Stimulated activated CD4-positive, alpha-beta T cell treated with anti-CD3 and anti-CD28 coated beads, Interleukin-4, amount 100 ng/mL, for 1 hour (primary cell): ENCODE results near the gene KIF20B.

Experiments used
- DNase-seq: peaks from one replicate; pipeline ENCODE4 v3.0.0-alpha.2; 2020

KIF20B gene

DNA sequence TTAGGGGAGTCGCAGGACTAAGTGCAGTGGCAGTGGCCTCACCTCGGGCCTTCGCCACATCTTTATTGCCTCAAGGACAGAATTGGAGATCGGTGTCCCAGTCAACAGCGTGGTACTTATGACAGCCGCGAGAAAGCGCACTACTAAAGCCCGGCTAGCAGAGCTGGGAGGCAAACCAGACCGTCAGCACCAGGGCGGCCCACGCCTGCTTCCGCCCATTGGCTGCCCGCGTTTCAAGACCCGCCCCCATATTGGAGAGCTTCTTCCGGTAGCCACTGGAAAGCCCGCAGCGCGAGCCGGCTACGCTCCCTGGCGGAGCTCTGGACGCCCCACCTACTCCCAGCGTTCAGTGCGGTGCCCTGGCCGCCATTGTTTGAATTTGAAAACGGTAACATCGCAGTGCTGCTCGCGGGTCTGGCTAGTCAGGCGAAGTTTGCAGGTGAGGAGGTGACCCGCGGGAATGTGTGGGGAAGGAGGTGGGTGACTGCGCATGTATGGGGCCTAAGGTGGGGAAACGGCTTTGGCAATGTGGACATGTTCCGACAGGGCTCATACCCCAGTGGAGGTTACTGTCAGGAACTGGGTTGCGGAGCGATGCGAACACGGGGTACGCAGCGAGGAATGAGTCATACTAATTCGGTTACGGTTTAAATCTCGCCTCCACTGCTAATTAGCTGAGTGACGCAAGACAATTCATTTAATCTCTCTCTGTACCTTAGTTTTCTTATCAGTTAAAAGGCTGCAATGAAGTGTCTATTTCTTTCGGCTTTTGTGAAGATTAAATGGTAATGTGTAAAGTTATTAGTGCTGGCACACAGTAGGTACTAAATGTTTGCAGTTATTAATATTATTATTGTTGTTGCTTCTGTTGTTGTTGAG, at the start of gene KIF20B:
KIF20B (plus strand) TSS at position 349 of the 879 bp plus-strand sequence. CDS start 3,705 bp downstream, outside the sequence.
- DNase-seq, result peak; percentile 94

DNA sequence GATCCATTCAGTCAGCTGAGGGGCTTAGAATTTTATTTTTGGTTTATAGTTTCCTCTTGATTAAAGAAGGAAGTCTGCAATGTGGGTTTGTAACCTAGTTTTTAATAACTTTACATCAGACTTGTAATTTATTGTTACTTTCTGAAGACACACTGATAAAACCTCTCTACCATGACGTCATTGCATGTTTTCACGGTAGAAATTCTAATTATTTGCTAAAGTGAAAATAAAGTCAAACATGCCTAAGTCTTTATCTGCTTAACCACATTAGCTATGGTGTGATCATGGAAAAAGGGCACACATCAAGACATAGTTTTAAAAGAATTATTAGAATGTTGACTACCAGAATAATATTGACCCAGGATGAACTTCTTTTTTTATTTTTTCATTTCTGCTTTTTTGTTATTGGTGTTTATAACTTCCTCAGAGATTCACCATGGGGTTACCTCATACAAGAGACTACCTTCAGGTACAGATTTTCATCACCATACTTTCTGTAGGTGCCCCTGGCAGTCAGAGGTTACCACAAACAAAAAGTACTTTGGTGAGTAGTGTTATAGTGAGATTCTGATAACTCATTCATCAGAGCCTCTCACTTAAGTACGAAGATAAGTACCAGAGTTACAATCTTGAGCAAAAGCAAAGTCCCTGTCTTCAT, 49.3 kb upstream of the KIF20B start:
- DNase-seq, result no peak

DNA sequence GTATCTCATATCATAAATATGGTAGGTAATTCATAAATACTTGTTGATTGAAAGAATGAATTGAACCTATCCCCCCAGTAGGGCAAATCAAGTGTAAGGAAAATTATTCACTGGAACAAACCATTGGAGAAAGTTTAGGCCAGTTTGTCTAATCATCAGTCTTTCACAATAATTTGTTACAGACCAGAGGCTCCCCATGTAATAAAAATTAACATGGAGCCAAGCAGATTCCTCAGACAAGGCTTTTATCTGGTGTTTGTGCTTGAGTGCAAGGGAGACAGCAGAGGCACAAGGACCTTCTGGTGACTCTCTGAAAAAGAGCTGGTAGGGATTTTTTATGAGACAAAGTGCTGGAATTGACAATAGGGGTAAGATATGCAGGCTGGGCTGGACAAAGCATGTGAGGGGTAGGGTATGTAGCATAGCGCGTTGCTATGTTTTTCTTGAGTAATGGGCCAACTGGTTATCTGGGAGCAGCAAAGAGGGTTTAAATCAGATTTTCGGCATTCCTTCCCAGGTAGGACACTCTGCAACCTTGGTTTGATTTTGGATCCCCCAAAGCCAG, 48.5 kb upstream of the KIF20B start:
- no peak for DNase-seq

DNA sequence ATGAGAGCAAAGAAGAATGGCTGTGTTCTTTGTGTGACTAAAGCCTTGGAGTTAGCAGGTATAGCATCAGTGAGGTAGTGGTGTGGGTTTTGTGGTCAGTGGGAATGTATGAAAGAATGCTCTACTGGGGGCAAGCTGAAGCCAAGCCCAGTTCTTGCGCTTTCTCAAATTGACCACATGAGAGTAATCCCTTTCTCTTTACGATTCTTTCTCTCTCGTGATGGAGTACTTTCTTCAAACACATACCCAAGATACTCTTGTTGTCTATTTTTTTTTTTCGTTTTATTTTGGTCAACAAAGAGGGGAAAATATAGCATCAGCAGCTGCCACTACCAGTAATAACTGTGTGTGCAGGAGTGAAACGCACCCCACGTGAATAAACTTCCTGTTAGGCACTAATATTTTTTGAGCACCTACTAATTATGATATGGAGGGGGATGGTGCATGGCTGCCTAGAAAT, 48.0 kb upstream of the KIF20B start:
- DNase-seq, result no peak

GRCh38 chr10:89655722-89656121, 45.7 kb upstream of the KIF20B start:
- no peak for DNase-seq

GRCh38 chr10:89657302-89657701, 44.1 kb upstream of the KIF20B start:
- no peak for DNase-seq

GRCh38 chr10:89659143-89660131, 42.0 kb upstream of the KIF20B start:
- no peak for DNase-seq

DNA sequence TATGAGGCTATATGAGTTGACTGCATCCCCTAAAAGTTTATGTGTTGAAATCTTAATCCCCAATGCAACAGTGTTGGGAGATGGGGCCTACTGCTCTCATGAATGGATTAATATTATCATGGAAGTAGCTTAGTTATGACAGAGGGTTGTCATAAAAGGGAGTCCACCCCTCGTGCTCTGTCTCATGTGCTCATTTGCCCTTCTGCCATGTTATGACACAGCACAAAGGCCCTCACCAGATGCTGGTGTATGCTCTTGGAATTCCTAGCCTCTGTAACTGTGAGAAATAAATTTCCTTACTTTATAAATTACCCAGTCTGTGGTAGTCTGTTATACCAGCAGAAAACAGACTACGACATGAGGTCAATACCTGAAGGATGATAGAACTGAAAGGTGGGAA, 38.8 kb upstream of the KIF20B start:
- DNase-seq, result no peak

DNA sequence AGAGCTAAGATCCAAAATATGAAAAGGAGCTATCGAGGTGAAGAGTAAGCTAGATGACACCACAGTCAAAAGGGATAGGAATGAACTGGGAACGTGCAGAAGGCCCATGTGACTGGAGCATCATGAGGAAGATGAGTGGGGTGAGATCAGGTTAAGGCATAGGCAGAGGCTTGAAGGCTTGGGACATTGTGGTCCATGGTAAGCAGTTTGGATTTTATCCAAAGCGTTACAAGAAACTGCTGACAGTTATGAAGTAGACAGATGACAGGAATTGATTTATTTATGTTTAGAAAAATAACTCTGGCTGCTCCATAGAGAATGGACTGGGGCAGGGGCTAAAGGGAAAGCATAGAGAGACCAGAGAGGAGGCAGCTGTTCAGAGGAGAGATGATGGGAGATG, 38.2 kb upstream of the KIF20B start:
- no peak for DNase-seq

DNA sequence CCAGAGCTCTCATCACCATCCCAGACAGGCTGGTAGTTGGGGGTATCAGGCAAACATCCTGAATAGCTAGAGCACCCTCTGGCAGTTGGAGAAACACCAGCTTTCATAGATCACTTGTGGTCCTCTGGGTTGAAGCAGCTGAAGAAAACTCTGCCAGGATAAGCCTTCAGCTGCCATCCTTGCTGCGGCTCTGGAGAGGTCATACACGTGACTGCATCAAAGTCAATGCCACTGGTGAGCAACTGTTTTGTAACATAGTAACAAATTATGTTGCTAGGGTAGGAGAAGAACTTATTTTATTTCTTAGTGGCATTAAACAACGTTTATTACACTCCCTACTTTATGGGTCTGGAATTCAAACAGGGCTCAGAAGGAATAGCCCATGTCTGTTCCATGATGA, 37.2 kb upstream of the KIF20B start:
- no peak for DNase-seq

DNA sequence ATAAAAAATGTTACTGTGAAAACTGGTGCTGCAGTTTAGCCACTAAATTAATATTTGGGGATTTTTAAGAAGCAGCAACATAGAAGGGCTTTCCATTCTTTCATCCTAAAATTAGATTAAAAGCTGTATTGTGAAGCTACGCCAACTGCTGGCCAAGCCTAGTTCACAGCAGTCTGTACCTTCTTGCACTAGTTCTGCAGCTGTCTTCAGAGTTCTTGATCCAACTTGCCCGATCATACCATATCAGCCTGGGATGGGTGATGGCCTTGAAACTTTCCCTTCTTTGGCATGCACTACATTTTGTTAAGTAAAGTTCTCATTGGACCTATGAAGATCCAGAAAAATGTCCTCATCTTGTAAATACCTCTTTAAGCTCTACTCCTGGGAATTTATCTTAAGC, 36.1 kb upstream of the KIF20B start:
- no peak for DNase-seq

DNA sequence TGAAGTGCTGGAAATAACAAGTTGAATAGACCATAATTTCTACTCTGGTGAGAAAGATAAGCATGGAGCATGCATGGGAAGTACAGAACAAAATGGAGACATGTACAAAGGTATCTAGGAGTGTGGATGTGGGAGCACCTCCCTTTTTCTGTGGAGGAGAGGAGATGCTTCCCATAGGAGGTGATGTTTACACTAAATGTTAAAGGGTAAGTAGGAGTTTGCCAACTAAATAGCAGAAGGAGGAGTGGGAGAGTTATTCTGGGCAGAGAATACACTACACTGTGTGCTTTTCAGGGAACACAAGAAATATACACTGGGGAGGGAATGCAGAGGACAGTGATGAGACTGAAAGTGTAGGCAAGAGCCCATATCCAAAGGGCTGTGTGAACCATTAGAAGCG, 35.3 kb upstream of the KIF20B start:
- DNase-seq, result no peak

DNA sequence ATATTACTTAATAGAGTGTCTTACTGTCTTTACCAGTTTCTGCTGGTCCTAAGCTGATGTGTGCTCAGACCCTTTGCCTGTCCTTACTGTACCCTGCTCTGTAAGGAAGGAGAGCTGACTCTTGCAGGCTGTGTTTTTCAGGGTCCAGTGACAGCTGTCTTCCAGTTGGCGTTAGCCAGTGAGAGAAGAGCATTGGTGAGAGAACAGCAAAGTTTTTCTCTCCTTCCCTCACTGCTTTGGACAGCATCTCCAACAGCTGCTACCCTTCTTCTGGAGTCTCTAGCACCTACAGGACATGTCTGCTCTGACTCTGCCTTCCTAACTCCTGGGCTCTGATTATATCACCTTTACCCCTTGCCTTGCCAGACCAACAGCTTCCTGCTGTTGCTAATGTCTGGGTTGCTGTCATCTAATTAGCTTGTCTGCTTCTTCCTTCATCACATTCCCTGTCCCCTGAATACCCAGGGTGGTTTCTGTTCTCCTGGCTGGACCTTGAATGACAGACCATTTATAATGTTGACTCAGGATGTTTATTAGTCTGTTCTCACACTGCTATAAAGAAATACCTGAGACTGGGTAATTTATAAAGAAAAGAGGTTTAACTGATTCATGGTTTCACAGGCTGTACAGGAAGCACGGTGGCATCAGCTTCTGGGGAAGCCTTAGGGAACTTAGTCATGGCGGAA, 32.9 kb upstream of the KIF20B start:
- no peak for DNase-seq

DNA sequence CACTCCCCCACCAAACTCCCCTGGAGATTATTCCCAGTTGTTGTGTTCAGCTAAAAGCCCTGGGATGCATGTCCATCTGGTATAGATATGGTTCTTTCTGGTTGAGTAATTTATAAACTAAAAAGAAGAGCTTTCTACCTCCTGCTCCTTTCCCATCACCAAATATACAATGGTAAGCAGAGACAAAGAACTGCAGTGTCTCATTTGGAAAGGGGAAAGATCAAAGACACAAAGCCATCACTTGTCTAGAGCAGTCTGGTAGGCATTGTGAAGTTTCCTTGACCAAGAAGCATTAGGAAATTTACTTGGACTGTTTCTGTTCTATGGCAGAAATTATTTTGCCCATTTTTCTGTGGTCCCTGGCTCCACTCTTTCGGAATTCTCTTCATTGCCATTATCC, 31.4 kb upstream of the KIF20B start:
- DNase-seq, result no peak

DNA sequence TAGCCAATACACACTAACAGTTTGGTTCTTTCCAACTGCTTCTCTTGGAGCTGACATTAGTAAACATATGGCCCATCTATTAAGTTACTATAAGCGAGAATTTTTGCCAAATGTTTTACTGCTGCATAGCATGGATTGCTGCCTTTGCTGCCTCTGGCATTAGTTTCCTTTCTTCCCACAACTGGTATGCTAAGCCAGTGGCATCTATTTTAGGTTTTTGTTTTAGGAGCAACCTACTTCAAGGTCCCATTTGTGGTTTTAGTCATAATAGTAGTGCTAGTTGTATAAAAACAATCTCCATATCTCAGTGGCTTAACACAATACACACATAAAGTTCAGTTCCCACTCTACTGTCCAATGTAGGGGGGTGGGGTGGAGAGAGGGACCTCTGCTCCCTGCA, 30.5 kb upstream of the KIF20B start:
- DNase-seq, result no peak

GRCh38 chr10:89677341-89677740, 24.0 kb upstream of the KIF20B start:
- DNase-seq, result no peak

DNA sequence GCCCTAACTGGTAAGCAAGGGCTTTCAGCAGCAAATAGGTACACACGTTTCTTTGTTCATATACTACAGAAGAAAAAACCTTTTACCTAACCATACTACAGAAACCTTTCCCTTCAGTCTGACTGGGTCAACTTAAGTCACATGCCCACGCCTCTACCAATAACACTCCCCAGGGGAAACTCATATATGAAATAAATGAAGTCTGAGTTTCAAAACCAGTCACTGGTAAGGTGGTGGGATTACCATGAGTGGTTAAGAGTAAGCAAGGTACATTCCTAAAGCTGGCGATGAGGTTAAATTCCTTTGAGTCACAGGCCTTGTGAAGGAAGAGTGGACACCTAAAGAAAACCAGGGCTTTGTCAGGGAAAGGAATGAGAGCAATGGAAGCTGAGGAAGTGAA, 21.4 kb upstream of the KIF20B start:
- no peak for DNase-seq

- DNase-seq, result no peak
Measured at GRCh38 chr10:89683883-89684282, 17.5 kb upstream of the KIF20B start.

GRCh38 chr10:89684604-89685003, 16.8 kb upstream of the KIF20B start:
- no peak for DNase-seq

DNA sequence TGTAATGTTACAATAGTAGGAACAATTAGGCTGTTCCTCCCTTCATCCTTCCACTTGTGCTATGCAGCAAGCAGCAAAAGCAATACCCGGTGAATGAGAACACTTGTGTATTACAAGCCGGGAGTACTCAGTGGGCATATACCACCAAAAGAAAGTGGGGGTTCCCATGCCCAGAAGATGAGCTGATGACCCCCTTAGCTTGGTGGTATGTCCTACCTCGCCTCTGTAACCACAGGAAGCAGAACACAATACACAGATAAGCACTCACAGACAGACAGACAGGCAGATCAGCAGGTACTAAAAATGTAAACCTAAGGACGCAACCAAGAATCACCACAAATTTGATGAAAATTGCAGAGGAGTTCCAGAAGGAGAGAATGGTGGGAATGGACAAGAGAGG, 15.5 kb upstream of the KIF20B start:
- no peak for DNase-seq

DNA sequence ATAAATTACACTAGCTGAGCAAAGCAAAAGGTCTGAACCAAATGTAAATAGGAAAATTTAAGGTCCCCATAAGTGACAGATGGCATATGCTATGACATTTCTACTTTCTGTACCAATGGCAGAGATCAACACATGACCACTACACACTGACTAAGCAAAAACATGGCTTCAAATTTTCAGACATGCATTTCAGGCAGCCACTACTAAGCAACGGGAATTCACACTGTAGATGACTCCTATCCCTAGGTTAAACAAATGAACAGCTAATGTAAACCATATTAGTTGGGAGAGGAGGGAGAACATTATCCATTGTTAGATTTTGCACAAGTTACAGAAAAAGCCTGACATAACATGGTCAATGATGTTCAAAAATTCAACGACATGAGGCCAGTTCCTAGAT, 11.4 kb upstream of the KIF20B start:
- no peak for DNase-seq

DNA sequence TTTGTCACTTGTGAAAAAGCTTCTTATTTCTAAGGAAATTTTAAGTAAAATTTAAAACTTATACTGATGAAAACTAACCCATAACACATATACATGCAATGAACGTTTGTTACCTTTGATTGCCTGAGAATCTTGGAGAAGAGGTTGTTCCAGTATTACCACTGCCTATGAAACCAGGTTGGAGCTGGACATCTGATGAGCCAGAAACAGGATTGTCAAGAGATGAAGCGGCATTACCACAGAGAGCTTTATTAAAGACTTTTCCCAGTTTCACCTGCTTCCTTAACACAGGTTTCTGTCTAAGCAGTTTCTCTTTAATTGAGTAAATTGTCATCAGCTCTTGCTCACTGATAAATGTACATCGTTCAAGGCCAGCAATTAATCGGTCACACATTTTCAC, 9.0 kb upstream of the KIF20B start:
- no peak for DNase-seq
